K562 (cell line): ENCODE results near the gene PREX1. TPM values are rescaled to one million over a fixed set of nuclear protein-coding genes. Genes with fewer than 3 reads are reported as not detected.

ENCODE experiments used
- ATAC-seq: fragments of 200-7000 bp; cut with Tn5 transposase; 3 replicates; pipeline ENCODE4 v1.9.1; 2020; ENCODE audit warnings: moderate library complexity
- BruUV-seq: library from RNA; stranded (reverse); fragments of 400-500 nt; replicated peaks from 2 replicates; lab custom pipeline; 2021; lab: Mats Ljungman, UMichigan
- CTCF ChIA-PET: fragments of 300-600 bp; formaldehyde crosslinking; extraction: SDS; loops from one replicate; lab custom pipeline; 2021; ENCODE audit warnings: low intra/inter-chr PET ratio; lab: Yijun Ruan, JAX
- POLR2A ChIA-PET: fragments of 300-600, 350-650 bp; sonication (Branson Sonifier 250); formaldehyde crosslinking; extraction: SDS; loops from one replicate; lab custom pipeline; 2021; ENCODE audit warnings: antibody characterized with exemption, inconsistent platforms; lab: Yijun Ruan, JAX
- DNase-seq, 4 experiments: peaks; one replicate each; pipeline versions ENCODE4 v3.0.0 to v3.0.0-alpha.2; 2011 to 2018; ENCODE audit warnings: low spot score in 3 of 4, mixed read lengths in 3 of 4; ENCODE audit errors: extremely low read depth in 1 of 4
- FAIRE-seq: peaks from 2 replicates; lab custom pipeline; 2011; peaks lifted over from hg19 to GRCh38; lab: Jason Lieb, UNC
- H2AFZ ChIP-seq: 2 replicates; pipeline ENCODE4 v1.6.0; 2011; ENCODE audit warnings: low read depth, low read length, control low read depth, inconsistent platforms
- H3K27ac ChIP-seq: fragments of 200-600 bp; 3 replicates; pipeline ENCODE4 v1.8.0; 2011; ENCODE audit warnings: low read depth, mild to moderate bottlenecking, control low read depth, inconsistent platforms, low read length, moderate library complexity, mixed read lengths; ENCODE audit errors: extremely low read depth
- H3K27me3 ChIP-seq, 2 experiments: fragments of 300-600 bp in 1 of 2; 2 replicates in 1 of 2; 3 replicates in 1 of 2; pipeline versions ENCODE4 v1.6.0 to v1.8.0; 2011; ENCODE audit warnings: inconsistent platforms in 2 of 2, low read length in 2 of 2, mild to moderate bottlenecking in 1 of 2, mixed read lengths in 1 of 2, moderate library complexity in 1 of 2; ENCODE audit not compliant: control insufficient read depth in 2 of 2, insufficient read depth in 2 of 2
- H3K36me3 ChIP-seq: fragments of 300-600 bp; 3 replicates; pipeline ENCODE4 v1.8.0; 2011; ENCODE audit warnings: mild to moderate bottlenecking, low read length, inconsistent platforms; ENCODE audit not compliant: control insufficient read depth, insufficient read depth
- H3K4me1 ChIP-seq, 2 experiments: fragments of 200-600 bp in 1 of 2; replicated peaks in 1 of 2; 2 replicates in 1 of 2; 3 replicates in 1 of 2; pipeline versions ENCODE4 v1.5.1 to v1.8.0; 2011; ENCODE audit warnings: inconsistent platforms in 2 of 2, low read length in 2 of 2, mild to moderate bottlenecking in 1 of 2, mixed read lengths in 1 of 2, moderate library complexity in 1 of 2; ENCODE audit not compliant: control insufficient read depth in 2 of 2, insufficient read depth in 2 of 2
- H3K4me2 ChIP-seq: 2 replicates; pipeline ENCODE4 v1.6.1; 2011; ENCODE audit warnings: low read length, control low read depth, inconsistent platforms, mixed read lengths; ENCODE audit not compliant: insufficient read depth
- H3K4me3 ChIP-seq: fragments of 200-600 bp; sonication (generic), shearing (Covaris generic); 2 replicates; pipeline ENCODE4 v1.5.1; 2016; ENCODE audit warnings: control low read depth, inconsistent platforms
- H3K79me2 ChIP-seq: fragments of 200-600 bp; 3 replicates; pipeline ENCODE4 v1.8.0; 2011; ENCODE audit warnings: low read length, inconsistent platforms; ENCODE audit not compliant: control insufficient read depth, insufficient read depth
- H3K9ac ChIP-seq, 2 experiments: 2 replicates each; pipeline versions ENCODE4 v1.6.0 to v1.6.1; 2011; ENCODE audit warnings: low read depth in 2 of 2, low read length in 2 of 2, control low read depth in 1 of 2, inconsistent platforms in 1 of 2, mild to moderate bottlenecking in 1 of 2, mixed read lengths in 1 of 2; ENCODE audit not compliant: insufficient read depth in 1 of 2
- H3K9me1 ChIP-seq: one replicate; pipeline ENCODE4 v1.6.0; 2011; ENCODE audit warnings: inconsistent platforms, mild to moderate bottlenecking, low read length, moderate library complexity; ENCODE audit not compliant: control insufficient read depth, insufficient read depth
- H3K9me3 ChIP-seq: replicated peaks from 2 replicates; pipeline ENCODE4 v1.5.1; 2011; ENCODE audit warnings: low read depth, low read length, inconsistent platforms; ENCODE audit not compliant: control insufficient read depth, insufficient read depth
- H4K20me1 ChIP-seq: replicated peaks from 2 replicates; pipeline ENCODE4 v1.6.1; 2011; ENCODE audit warnings: low read length, inconsistent platforms, mixed read lengths; ENCODE audit not compliant: control insufficient read depth, insufficient read depth
- JUND ChIP-seq, 2 experiments: IDR thresholded peaks; 2 replicates in 1 of 2; 3 replicates in 1 of 2; pipeline ENCODE4 v1.6.1; 2011; ENCODE audit warnings: borderline replicate concordance in 2 of 2, low read depth in 2 of 2, low read length in 2 of 2, improper control_type of control experiment in 1 of 2, missing biosample characterization in 1 of 2, missing genetic modification characterization in 1 of 2, missing genetic modification reagents in 1 of 2
- PHF8 ChIP-seq: fragments of 200-600 bp; sonication (generic); IDR thresholded peaks from 2 replicates; pipeline ENCODE4 v1.6.1; 2012; ENCODE audit warnings: mixed run types, mild to moderate bottlenecking, inconsistent platforms, low read length, moderate library complexity, borderline replicate concordance
- PHTF2 ChIP-seq: fragments of 250-450 bp; sonication (Bioruptor Pico); IDR thresholded peaks from 2 replicates; pipeline ENCODE4 v1.5.0; 2021; ENCODE audit warnings: mild to moderate bottlenecking
- SRSF1 ChIP-seq: fragments of 200-400 bp; formaldehyde crosslinking; IDR thresholded peaks from 2 replicates; pipeline ENCODE4 v1.6.1; 2017; ENCODE audit warnings: mild to moderate bottlenecking, low read depth, low read length, moderate library complexity
- ZBTB17 ChIP-seq: fragments of 450-650 bp; formaldehyde crosslinking; IDR thresholded peaks from 2 replicates; pipeline ENCODE4 v1.4.0; 2020; ENCODE audit warnings: mild to moderate bottlenecking
- ZNF232 ChIP-seq: sonication (generic); formaldehyde crosslinking; IDR thresholded peaks from 2 replicates; pipeline ENCODE4 v1.8.0; 2022; ENCODE audit warnings: mild to moderate bottlenecking, missing genetic modification reagents
- ZNF75A ChIP-seq: fragments of 450-650 bp; formaldehyde crosslinking; IDR thresholded peaks from 2 replicates; pipeline ENCODE4 v1.4.0; 2020; ENCODE audit warnings: mild to moderate bottlenecking
- WGBS: fragments of 100-300 bp; shearing (Covaris generic); methylation state at CpG from one replicate; pipeline ENCODE4 v1.1.6; 2016; ENCODE audit warnings: low coverage, mixed read lengths; ENCODE audit not compliant: insufficient coverage; ENCODE audit errors: missing lambda C conversion rate; 5-methylcytosine and 5-hydroxymethylcytosine counted together
- in situ Hi-C: fragments of 300-500 bp; cut with MboI; formaldehyde crosslinking; loops from 4 replicates; pipeline ENCODE4 v1.15.0; 2018; ENCODE audit warnings: inconsistent platforms, mixed read lengths
- intact Hi-C: fragments of 100-400 bp; cut with micrococcal nuclease; formaldehyde crosslinking; loops from 2 replicates; pipeline ENCODE4 v1.14.2; 2022
- polyA plus RNA-seq, 8 experiments: library from polyadenylated mRNA; depleted of rRNA in 4 of 8; stranded (reverse) in 5 of 8; unstranded in 3 of 8; fragments of >200 nt; fragmentation: Nextera tagmentation in 2 of 8; fragmentation: Illumina TruSeq in 1 of 8; extraction: Ambion mirVana in 2 of 8; extraction: Trizol in 1 of 8; gene quantifications; 2 replicates each; pipeline versions ENCODE4 v1.2.1 to v1.2.3, GENCODE V29; 2011 to 2014; ENCODE audit warnings: inconsistent platforms in 1 of 8, missing spikeins in 1 of 8
- total RNA-seq, 7 experiments: library from RNA; depleted of rRNA in 6 of 7; stranded (reverse); fragments of >200 nt in 6 of 7; fragmentation: Illumina TruSeq in 2 of 7; extraction: Trizol in 2 of 7; gene quantifications; 2 replicates each; pipeline versions ENCODE4 v1.2.1 to v1.2.3, GENCODE V29; 2011 to 2021; ENCODE audit warnings: low replicate concordance in 1 of 7
- TF ChIP-seq, protein P1 (sequence below): fragments of 200-800 bp; sonication (Bioruptor generic); IDR thresholded peaks from 2 replicates; pipeline ENCODE4 v1.6.1; 2017; ENCODE audit warnings: missing genetic modification characterization, missing compliant biosample characterization
- TF ChIP-seq, protein P2 (sequence below): fragments of 450-650 bp; IDR thresholded peaks from 2 replicates; pipeline ENCODE4 v1.6.1; 2016; ENCODE audit warnings: antibody characterized with exemption
- TF ChIP-seq, protein P3 (sequence below): fragments of 250-450 bp; sonication (Bioruptor Pico); IDR thresholded peaks from 2 replicates; pipeline ENCODE4 v1.4.0; 2020; ENCODE audit warnings: mild to moderate bottlenecking, moderate library complexity

PREX1 gene
- total and polyA plus RNA-seq, 9 of the 15 experiments (the other 6 are each of a cell fraction or from before 2014, with no cell fraction given), result 0.37 to 10.4 (median 4.8) TPM

DNA sequence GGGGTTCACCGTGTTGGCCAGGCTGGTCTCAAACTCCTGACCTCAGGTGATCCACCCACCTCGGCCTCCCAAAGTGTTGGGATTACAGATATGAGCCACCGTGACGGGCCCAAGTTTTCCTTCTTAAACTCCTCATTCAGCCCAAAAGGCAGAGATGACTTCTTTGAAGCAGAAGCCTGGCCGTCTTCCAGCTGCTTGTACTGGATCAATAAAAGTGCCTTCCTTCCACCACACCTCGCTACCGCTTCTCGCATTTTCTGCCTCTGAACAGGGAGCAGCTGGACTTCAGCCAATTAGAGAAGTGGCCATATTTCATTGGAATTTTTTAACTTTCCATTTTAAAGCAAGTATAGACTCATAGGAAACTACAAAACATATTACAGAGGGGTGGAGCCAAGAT lies 241.1 kb downstream of the PREX1 start (continued):
- TF ChIP-seq JUND (IDR thresholded peaks at IDR 0.05; ENCODE audit: borderline replicate concordance, low read depth, low read length) (no peak), JUND (tag; IDR thresholded peaks at IDR 0.05; ENCODE audit: borderline replicate concordance, low read depth, low read length) (no peak), PHTF2 (CRISPR knock-in tag) (no peak), ZBTB17 (CRISPR knock-in tag) (no peak)

DNA sequence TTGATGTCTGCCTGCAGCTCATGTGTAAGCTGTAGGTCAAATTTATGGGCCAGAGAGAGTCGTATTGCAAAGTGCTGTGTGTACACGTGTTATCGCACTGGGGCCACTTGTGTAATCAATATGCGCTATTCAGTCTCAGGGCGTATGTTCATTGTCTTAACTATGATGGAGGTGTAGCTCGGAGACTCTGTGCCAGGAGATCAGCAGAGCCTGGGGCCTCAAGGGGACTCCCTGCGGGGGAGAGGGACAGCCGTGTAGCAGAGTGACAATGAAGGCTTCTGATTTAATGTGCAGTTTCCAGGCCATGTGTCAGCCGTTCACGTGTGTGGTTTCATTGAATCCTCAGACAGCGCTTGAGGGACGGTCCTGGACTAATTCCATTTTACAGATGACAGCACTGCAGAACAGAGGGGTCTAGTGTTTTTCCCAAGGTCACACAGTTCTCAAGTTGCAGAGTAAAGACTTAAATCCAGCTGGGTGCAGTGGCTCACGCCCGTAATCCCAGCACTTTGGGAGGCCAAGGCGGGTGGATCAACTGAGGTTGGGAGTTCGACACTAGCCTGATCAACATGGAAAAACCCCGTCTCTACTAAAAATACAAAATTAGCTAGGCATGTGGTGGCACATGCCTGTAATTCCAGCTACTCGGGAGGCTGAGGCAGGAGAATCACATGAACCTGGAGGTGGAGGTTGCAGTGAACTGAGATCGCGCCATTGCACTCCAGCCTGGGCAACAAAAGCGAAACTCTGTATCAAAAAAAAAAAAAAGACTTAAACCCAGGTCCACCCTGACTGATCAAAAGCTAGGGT lies 242.5 kb downstream of the PREX1 start:
- TF ChIP-seq PHF8 (no peak), ZNF232 (no peak), ZNF75A (CRISPR knock-in tag) (no peak), SRSF1 (no peak)
- TF ChIP-seq, protein P1, sequence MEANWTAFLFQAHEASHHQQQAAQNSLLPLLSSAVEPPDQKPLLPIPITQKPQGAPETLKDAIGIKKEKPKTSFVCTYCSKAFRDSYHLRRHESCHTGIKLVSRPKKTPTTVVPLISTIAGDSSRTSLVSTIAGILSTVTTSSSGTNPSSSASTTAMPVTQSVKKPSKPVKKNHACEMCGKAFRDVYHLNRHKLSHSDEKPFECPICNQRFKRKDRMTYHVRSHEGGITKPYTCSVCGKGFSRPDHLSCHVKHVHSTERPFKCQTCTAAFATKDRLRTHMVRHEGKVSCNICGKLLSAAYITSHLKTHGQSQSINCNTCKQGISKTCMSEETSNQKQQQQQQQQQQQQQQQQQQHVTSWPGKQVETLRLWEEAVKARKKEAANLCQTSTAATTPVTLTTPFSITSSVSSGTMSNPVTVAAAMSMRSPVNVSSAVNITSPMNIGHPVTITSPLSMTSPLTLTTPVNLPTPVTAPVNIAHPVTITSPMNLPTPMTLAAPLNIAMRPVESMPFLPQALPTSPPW (CRISPR knock-in tag), result no peak
- TF ChIP-seq, protein P2, sequence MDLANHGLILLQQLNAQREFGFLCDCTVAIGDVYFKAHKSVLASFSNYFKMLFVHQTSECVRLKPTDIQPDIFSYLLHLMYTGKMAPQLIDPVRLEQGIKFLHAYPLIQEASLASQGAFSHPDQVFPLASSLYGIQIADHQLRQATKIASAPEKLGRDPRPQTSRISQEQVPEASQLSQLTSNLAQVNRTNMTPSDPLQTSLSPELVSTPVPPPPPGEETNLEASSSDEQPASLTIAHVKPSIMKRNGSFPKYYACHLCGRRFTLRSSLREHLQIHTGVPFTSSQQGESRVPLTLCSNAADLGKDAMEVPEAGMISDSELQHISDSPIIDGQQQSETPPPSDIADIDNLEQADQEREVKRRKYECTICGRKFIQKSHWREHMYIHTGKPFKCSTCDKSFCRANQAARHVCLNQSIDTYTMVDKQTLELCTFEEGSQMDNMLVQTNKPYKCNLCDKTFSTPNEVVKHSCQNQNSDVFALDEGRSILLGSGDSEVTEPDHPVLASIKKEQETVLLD, result no peak
- TF ChIP-seq, protein P3, sequence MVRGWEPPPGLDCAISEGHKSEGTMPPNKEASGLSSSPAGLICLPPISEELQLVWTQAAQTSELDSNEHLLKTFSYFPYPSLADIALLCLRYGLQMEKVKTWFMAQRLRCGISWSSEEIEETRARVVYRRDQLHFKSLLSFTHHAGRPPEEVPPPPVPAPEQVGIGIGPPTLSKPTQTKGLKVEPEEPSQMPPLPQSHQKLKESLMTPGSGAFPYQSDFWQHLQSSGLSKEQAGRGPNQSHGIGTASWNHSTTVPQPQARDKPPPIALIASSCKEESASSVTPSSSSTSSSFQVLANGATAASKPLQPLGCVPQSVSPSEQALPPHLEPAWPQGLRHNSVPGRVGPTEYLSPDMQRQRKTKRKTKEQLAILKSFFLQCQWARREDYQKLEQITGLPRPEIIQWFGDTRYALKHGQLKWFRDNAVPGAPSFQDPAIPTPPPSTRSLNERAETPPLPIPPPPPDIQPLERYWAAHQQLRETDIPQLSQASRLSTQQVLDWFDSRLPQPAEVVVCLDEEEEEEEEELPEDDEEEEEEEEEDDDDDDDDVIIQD (CRISPR knock-in tag), result no peak
- Histone ChIP-seq H2AFZ (no peak overlapping the region), H4K20me1 (peaks cover 7% of the 10 kb centered on the region; the same call in 1 of the 2 replicates), H3K27me3 (peaks cover 18 to 42% of the 10 kb centered on the region in 2 experiments), H3K36me3 (no peaks in the 10 kb centered on the region), H3K79me2 (no peaks in the 10 kb centered on the region), H3K9ac (no peak overlapping the region), H3K4me2 (no peak overlapping the region), H3K4me3 (no peak overlapping the region), H3K9me1 (no peaks in the 10 kb centered on the region), H3K4me1 (no peaks in the 10 kb centered on the region; a peak in 1 of 5 replicates), H3K27ac (no peak overlapping the region), H3K9me3 (no peaks in the 10 kb centered on the region)
- no peak for ATAC-seq
- intact Hi-C loops (no loop called here), in situ Hi-C loops (no loop called here)
- FAIRE-seq, result no peak
- 4% methylated on average over 21 of the region's 21 CpGs for WGBS
- DNase-seq, result no peak
- CTCF ChIA-PET, result no interaction called here
- no TSS peak for BruUV-seq
- POLR2A ChIA-PET, result interaction anchor here (0.6 kb wide), 1 partner anchor 302 kb away, joined by 3 read pairs; no protein-coding TSS in a partner anchor
